Loucy (cell line): ENCODE measurements around the gene GTF2E1.
"Not testable (repeated sequence)": the region's sequence is repeated elsewhere in the genome, so short reads cannot be mapped to it uniquely, and the experiment has no call there.

ENCODE experiments used
- H2AFZ ChIP-seq: fragments of 200-600 bp; sonication (generic); 2 replicates; pipeline ENCODE4 v1.6.0; 2016; ENCODE audit warnings: antibody characterized with exemption, mild to moderate bottlenecking, low read length, moderate library complexity
- H3F3A ChIP-seq: fragments of 200-600 bp; 2 replicates; pipeline ENCODE4 v1.6.0; 2016; ENCODE audit warnings: antibody characterized with exemption, low read depth, mild to moderate bottlenecking
- H3K27me3 ChIP-seq: fragments of 200-600 bp; sonication (generic); 2 replicates; pipeline ENCODE4 v1.6.1; 2014; ENCODE audit warnings: low read length, mild to moderate bottlenecking; ENCODE audit not compliant: insufficient read depth, poor library complexity, severe bottlenecking
- H3K36me3 ChIP-seq: fragments of 200-600 bp; sonication (generic); 2 replicates; pipeline ENCODE4 v1.6.1; 2016; ENCODE audit warnings: low read length; ENCODE audit not compliant: insufficient read depth
- H3K4me1 ChIP-seq: fragments of 200-600 bp; sonication (generic); 2 replicates; pipeline ENCODE4 v1.5.1; 2014; ENCODE audit warnings: low read length, mild to moderate bottlenecking; ENCODE audit not compliant: insufficient read depth, poor library complexity, severe bottlenecking
- H3K4me2 ChIP-seq: fragments of 200-600 bp; sonication (generic); 2 replicates; pipeline ENCODE4 v1.6.0; 2014; ENCODE audit warnings: antibody characterized with exemption, low read length, low read depth, mild to moderate bottlenecking; ENCODE audit not compliant: poor library complexity, severe bottlenecking
- H3K4me3 ChIP-seq: fragments of 200-600 bp; sonication (generic); 2 replicates; pipeline ENCODE4 v1.5.1; 2014; ENCODE audit warnings: low read length, mild to moderate bottlenecking, mixed read lengths; ENCODE audit not compliant: poor library complexity, severe bottlenecking
- H3K79me2 ChIP-seq: fragments of 200-600 bp; sonication (generic); 2 replicates; pipeline ENCODE4 v1.6.1; 2014; ENCODE audit warnings: low read length; ENCODE audit not compliant: insufficient read depth
- H3K9ac ChIP-seq: fragments of 200-600 bp; sonication (generic); 2 replicates; pipeline ENCODE4 v1.6.0; 2014; ENCODE audit warnings: mild to moderate bottlenecking, low read depth, low read length, moderate library complexity; ENCODE audit not compliant: poor library complexity, severe bottlenecking
- H3K9me2 ChIP-seq: fragments of 200-600 bp; sonication (generic); replicated peaks from 2 replicates; pipeline ENCODE4 v1.6.1; 2016; ENCODE audit warnings: low read depth, low read length, mixed read lengths
- H3K9me3 ChIP-seq: fragments of 200-600 bp; sonication (generic); 2 replicates; pipeline ENCODE4 v1.6.1; 2014; ENCODE audit warnings: mild to moderate bottlenecking, antibody characterized with exemption, low read length, low read depth; ENCODE audit not compliant: insufficient read depth
- H4K20me1 ChIP-seq: fragments of 200-600 bp; sonication (generic); 2 replicates; pipeline ENCODE4 v1.6.0; 2014; ENCODE audit warnings: antibody characterized with exemption, low read length, mild to moderate bottlenecking; ENCODE audit not compliant: insufficient read depth, poor library complexity, severe bottlenecking
- EZH2phosphoT487 ChIP-seq: fragments of 200-600 bp; IDR thresholded peaks from 2 replicates; pipeline ENCODE4 v1.6.1; 2018; ENCODE audit warnings: antibody characterized with exemption, mild to moderate bottlenecking, moderate library complexity, borderline replicate concordance
- TF ChIP-seq, protein P1 (sequence below): fragments of 200-600 bp; sonication (generic); conservative IDR thresholded peaks from 2 replicates; pipeline ENCODE4 v1.5.1; 2014; ENCODE audit warnings: mild to moderate bottlenecking, antibody characterized with exemption, low read length

GTF2E1 gene

DNA sequence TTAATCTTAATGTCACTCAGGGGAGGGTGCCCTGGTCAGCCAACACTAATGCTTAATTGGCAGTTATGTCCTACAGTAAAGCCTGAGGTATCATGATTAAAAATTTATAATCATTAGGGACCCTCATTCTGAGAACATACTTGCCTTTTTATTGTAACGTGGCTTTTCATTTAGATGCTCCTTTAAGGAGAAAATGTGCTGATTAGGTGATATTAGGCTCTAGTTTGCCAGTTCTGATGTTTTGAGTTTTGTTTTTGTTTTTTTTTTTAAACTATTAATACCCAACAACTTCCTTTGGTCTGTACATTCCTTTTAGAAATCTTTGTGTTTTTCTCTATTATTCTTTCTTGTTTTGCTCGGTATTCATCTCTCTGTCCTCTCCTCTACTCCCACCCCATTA is 10.3 kb downstream of the GTF2E1 start:
- Histone ChIP-seq H4K20me1 (no peaks in the 10 kb centered on the region), H3K4me1 (peaks cover 11% of the 10 kb centered on the region), H3K79me2 (peaks cover 25% of the 10 kb centered on the region), H3K9me3 (no peaks in the 10 kb centered on the region), H3K9me2 (no peaks in the 10 kb centered on the region), H3K9ac (no peak overlapping the region), H3K4me3 (peak overlapping the region; percentile 13), H3K27me3 (no peaks in the 10 kb centered on the region), H3K36me3 (peaks cover 23% of the 10 kb centered on the region; the same call in 1 of the 2 replicates), H3K4me2 (peak overlapping the region; percentile 23), H3F3A (no peaks in the 10 kb centered on the region), H2AFZ (no peak overlapping the region)
- no peak for TF ChIP-seq EZH2phosphoT487
- TF ChIP-seq, protein P1, sequence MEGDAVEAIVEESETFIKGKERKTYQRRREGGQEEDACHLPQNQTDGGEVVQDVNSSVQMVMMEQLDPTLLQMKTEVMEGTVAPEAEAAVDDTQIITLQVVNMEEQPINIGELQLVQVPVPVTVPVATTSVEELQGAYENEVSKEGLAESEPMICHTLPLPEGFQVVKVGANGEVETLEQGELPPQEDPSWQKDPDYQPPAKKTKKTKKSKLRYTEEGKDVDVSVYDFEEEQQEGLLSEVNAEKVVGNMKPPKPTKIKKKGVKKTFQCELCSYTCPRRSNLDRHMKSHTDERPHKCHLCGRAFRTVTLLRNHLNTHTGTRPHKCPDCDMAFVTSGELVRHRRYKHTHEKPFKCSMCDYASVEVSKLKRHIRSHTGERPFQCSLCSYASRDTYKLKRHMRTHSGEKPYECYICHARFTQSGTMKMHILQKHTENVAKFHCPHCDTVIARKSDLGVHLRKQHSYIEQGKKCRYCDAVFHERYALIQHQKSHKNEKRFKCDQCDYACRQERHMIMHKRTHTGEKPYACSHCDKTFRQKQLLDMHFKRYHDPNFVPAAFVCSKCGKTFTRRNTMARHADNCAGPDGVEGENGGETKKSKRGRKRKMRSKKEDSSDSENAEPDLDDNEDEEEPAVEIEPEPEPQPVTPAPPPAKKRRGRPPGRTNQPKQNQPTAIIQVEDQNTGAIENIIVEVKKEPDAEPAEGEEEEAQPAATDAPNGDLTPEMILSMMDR = no peak

GRCh38 chr3:120753810-120754209 is 11.3 kb downstream of the GTF2E1 start:
- H4K20me1 ChIP-seq = no peaks in the 10 kb centered on the region
- no peak overlapping the region for H3K9ac ChIP-seq
- peak overlapping the region; percentile 23 for H3K4me2 ChIP-seq
- no peaks in the 10 kb centered on the region for H3F3A ChIP-seq
- H3K4me1 ChIP-seq = peaks cover 11% of the 10 kb centered on the region
- TF ChIP-seq, protein P1 = no peak
- TF ChIP-seq EZH2phosphoT487 = no peak
- peaks cover 23% of the 10 kb centered on the region; the same call in 1 of the 2 replicates for H3K36me3 ChIP-seq
- peak overlapping the region; percentile 13 for H3K4me3 ChIP-seq
- H3K9me2 ChIP-seq = no peaks in the 10 kb centered on the region
- H3K27me3 ChIP-seq = no peaks in the 10 kb centered on the region
- no peak overlapping the region for H2AFZ ChIP-seq
- peaks cover 25% of the 10 kb centered on the region for H3K79me2 ChIP-seq
- H3K9me3 ChIP-seq = no peaks in the 10 kb centered on the region; the same call in 1 of the 2 replicates

GRCh38 chr3:120756061-120756460 is 13.5 kb downstream of the GTF2E1 start:
- Histone ChIP-seq H4K20me1 (no peaks in the 10 kb centered on the region), H3K4me1 (peaks cover 10% of the 10 kb centered on the region), H2AFZ (no peak overlapping the region), H3K4me2 (no peak overlapping the region), H3K9ac (no peak overlapping the region), H3K79me2 (peaks cover 21% of the 10 kb centered on the region), H3K9me3 (no peaks in the 10 kb centered on the region; the same call in 1 of the 2 replicates), H3K36me3 (peaks cover 16% of the 10 kb centered on the region; the same call in 1 of the 2 replicates), H3K9me2 (no peaks in the 10 kb centered on the region), H3K4me3 (no peak overlapping the region), H3K27me3 (no peaks in the 10 kb centered on the region), H3F3A (no peaks in the 10 kb centered on the region)
- TF ChIP-seq, protein P1 = no peak
- TF ChIP-seq EZH2phosphoT487 = no peak

DNA sequence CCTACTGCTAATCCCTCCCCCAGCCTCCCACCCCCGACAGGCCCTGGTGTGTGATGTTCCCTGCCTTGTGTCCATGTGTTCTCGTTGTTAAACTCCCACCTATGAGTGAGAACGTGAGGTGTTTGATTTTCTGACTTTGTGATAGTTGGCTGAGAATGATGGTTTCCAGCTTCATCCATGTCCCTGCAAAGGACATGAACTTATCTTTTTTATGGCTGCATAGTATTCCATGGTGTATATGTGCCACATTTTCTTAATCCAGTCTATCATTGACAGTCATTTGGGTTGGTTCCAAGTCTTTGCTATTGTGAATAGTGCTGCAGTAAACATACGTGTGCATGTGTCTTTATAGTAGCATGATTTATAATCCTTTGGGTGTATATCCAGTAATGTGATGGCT is 16.0 kb downstream of the GTF2E1 start:
- H2AFZ ChIP-seq, H3K9me2 ChIP-seq, H4K20me1 ChIP-seq, H3K36me3 ChIP-seq, H3F3A ChIP-seq, H3K4me3 ChIP-seq, H3K27me3 ChIP-seq, H3K9me3 ChIP-seq, H3K4me2 ChIP-seq, H3K9ac ChIP-seq: not testable (repeated sequence)
- H3K79me2 ChIP-seq = peaks cover 15% of the 10 kb centered on the region
- peaks cover 11% of the 10 kb centered on the region for H3K4me1 ChIP-seq
